Smooth muscle cell (in vitro differentiated cells): ENCODE measurements around the gene SCPEP1. TPM values are rescaled to one million over a fixed set of nuclear protein-coding genes. Genes with fewer than 3 reads are reported as not detected.

Experiments
- DNase-seq: peaks from one replicate; lab custom pipeline; 2025; ENCODE audit not compliant: unreplicated experiment; lab: John Stamatoyannopoulos, UW
- H2AFZ ChIP-seq: fragments of 200-600 bp; sonication (generic); 2 replicates; pipeline ENCODE4 v1.6.0; 2016; ENCODE audit warnings: antibody characterized with exemption, low read depth, mild to moderate bottlenecking
- H3F3A ChIP-seq: fragments of 200-600 bp; sonication (generic); 2 replicates; pipeline ENCODE4 v1.6.0; 2017; ENCODE audit warnings: antibody characterized with exemption, low read depth
- H3K27ac ChIP-seq: fragments of 200-600 bp; sonication (generic); 2 replicates; pipeline ENCODE4 v1.5.1; 2016; ENCODE audit warnings: low read depth, mild to moderate bottlenecking
- H3K27me3 ChIP-seq: fragments of 200-600 bp; sonication (generic); 2 replicates; pipeline ENCODE4 v1.6.1; 2016; ENCODE audit warnings: low read depth, mild to moderate bottlenecking
- H3K36me3 ChIP-seq: fragments of 200-600 bp; sonication (generic); 2 replicates; pipeline ENCODE4 v1.5.1; 2016; ENCODE audit warnings: low read depth
- H3K4me1 ChIP-seq: fragments of 200-600 bp; sonication (generic); 2 replicates; pipeline ENCODE4 v1.5.1; 2016; ENCODE audit warnings: low read depth
- H3K4me2 ChIP-seq: fragments of 200-600 bp; sonication (generic); 2 replicates; pipeline ENCODE4 v1.6.0; 2016; ENCODE audit warnings: mild to moderate bottlenecking
- H3K4me3 ChIP-seq: fragments of 200-600 bp; sonication (generic); 2 replicates; pipeline ENCODE4 v1.5.1; 2016; ENCODE audit warnings: mild to moderate bottlenecking
- H3K79me2 ChIP-seq: fragments of 200-600 bp; sonication (generic); 2 replicates; pipeline ENCODE4 v1.6.0; 2016; ENCODE audit warnings: low read depth, mild to moderate bottlenecking
- H3K9ac ChIP-seq: fragments of 200-600 bp; sonication (generic); 2 replicates; pipeline ENCODE4 v1.6.0; 2016; ENCODE audit warnings: low read depth
- H3K9me3 ChIP-seq: fragments of 200-600 bp; sonication (generic); replicated peaks from 2 replicates; pipeline ENCODE4 v1.5.1; 2016; ENCODE audit warnings: low read depth
- H4K20me1 ChIP-seq: fragments of 200-600 bp; sonication (generic); 2 replicates; pipeline ENCODE4 v1.6.0; 2016; ENCODE audit warnings: low read depth
- CTCF ChIP-seq: fragments of 200-600 bp; sonication (generic); IDR thresholded peaks from 2 replicates; pipeline ENCODE4 v1.5.1; 2017; ENCODE audit warnings: borderline replicate concordance, mild to moderate bottlenecking, antibody characterized with exemption; ENCODE audit not compliant: insufficient read depth, poor library complexity, severe bottlenecking
- WGBS: methylation state at CpG from one replicate; pipeline ENCODE4 v1.1.7; 2016; ENCODE audit warnings: low lambda C conversion rate; 5-methylcytosine and 5-hydroxymethylcytosine counted together
- polyA plus RNA-seq: library from polyadenylated mRNA; unstranded; fragments of >200 nt; fragmentation: Nextera tagmentation; extraction: Ambion mirVana; gene quantifications from 2 replicates; pipeline ENCODE4 v1.2.1, GENCODE V29; 2016
- total RNA-seq: library from RNA; depleted of rRNA; stranded (reverse); fragments of >200 nt; gene quantifications from 2 replicates; pipeline ENCODE4 v1.2.3, GENCODE V29; 2014

Gene SCPEP1
- total and polyA plus RNA-seq, 2 experiments from 2014 or later = 42.8 to 48.5 TPM

GRCh38 chr17:57046749-57047148, 68.8 kb downstream of the SCPEP1 start:
- H3K27ac ChIP-seq = no peak overlapping the region
- H3K79me2 ChIP-seq = no peaks in the 10 kb centered on the region
- H3K4me3 ChIP-seq = no peak overlapping the region
- 98% methylated on average over 18 of the region's 18 CpGs for WGBS
- H3F3A ChIP-seq = no peaks in the 10 kb centered on the region
- no peak overlapping the region for H3K4me2 ChIP-seq
- H3K9ac ChIP-seq = no peak overlapping the region
- no peak for DNase-seq
- no peaks in the 10 kb centered on the region for H3K27me3 ChIP-seq
- no peaks in the 10 kb centered on the region for H3K36me3 ChIP-seq
- H4K20me1 ChIP-seq = no peaks in the 10 kb centered on the region
- H2AFZ ChIP-seq = no peak overlapping the region
- H3K4me1 ChIP-seq = no peaks in the 10 kb centered on the region
- TF ChIP-seq CTCF = no peak
- H3K9me3 ChIP-seq = no peaks in the 10 kb centered on the region

DNA sequence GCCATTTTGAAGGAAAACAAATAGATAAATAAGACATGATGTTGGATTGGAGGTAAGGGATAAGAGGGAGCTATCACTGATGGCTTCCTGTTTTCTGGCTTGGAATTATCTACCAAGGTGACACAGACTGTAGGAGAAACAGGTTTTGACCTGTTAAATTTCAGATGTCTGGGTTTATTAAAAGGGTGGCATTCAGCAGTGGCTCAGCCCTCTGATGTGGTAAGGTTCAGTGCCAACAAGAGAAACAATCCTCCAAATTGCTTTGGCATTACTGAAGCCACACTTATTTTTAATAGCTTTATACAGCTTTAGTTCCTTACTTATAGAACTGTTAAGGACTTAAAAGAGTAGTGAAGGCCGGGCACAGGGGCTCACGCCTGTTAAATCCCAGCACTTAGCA, 70.2 kb downstream of the SCPEP1 start:
- 92% methylated on average over 2 of the region's 2 CpGs for WGBS
- H2AFZ ChIP-seq = no peak overlapping the region

GRCh38 chr17:57050306-57050705, 72.4 kb downstream of the SCPEP1 start:
- H3K27me3 ChIP-seq = no peaks in the 10 kb centered on the region
- TF ChIP-seq CTCF = no peak

More for the DNA sequence above, 70.2 kb downstream of the SCPEP1 start:
- Histone ChIP-seq H3K27me3 (no peaks in the 10 kb centered on the region), H3K4me3 (no peak overlapping the region), H3F3A (no peaks in the 10 kb centered on the region), H3K79me2 (no peaks in the 10 kb centered on the region), H3K4me1 (no peaks in the 10 kb centered on the region), H3K9ac (no peak overlapping the region), H3K4me2 (no peak overlapping the region), H3K9me3 (no peaks in the 10 kb centered on the region), H3K36me3 (no peaks in the 10 kb centered on the region), H4K20me1 (no peaks in the 10 kb centered on the region), H3K27ac (no peak overlapping the region)
- DNase-seq = no peak
- no peak for TF ChIP-seq CTCF

GRCh38 chr17:57051886-57052361, 74.0 kb downstream of the SCPEP1 start:
- Histone ChIP-seq H2AFZ (no peak overlapping the region), H3K27ac (no peak overlapping the region), H3K79me2 (no peaks in the 10 kb centered on the region), H3K27me3 (no peaks in the 10 kb centered on the region), H3K9ac (no peak overlapping the region), H3K4me3 (no peak overlapping the region), H4K20me1 (no peaks in the 10 kb centered on the region), H3K9me3 (no peaks in the 10 kb centered on the region), H3F3A (no peaks in the 10 kb centered on the region), H3K4me1 (no peaks in the 10 kb centered on the region), H3K4me2 (no peak overlapping the region), H3K36me3 (no peaks in the 10 kb centered on the region)
- no peak for DNase-seq
- no peak for TF ChIP-seq CTCF
- WGBS = 77% methylated on average over 5 of the region's 5 CpGs

More at GRCh38 chr17:57050306-57050705, 72.4 kb downstream of the SCPEP1 start:
- no peak overlapping the region for H3K9ac ChIP-seq
- H3K27ac ChIP-seq = no peak overlapping the region
- no peaks in the 10 kb centered on the region for H4K20me1 ChIP-seq
- no peaks in the 10 kb centered on the region for H3K9me3 ChIP-seq
- no peaks in the 10 kb centered on the region for H3K79me2 ChIP-seq
- no peaks in the 10 kb centered on the region for H3K36me3 ChIP-seq
- WGBS = 46% methylated on average over 5 of the region's 5 CpGs
- H3K4me1 ChIP-seq = no peaks in the 10 kb centered on the region
- H3K4me3 ChIP-seq = no peak overlapping the region
- no peak overlapping the region for H2AFZ ChIP-seq
- DNase-seq = no peak
- H3K4me2 ChIP-seq = no peak overlapping the region
- no peaks in the 10 kb centered on the region for H3F3A ChIP-seq

Other genes starting within 250 kb of the SCPEP1 start
- gene C17orf67, start 144.2 kb upstream of the SCPEP1 start, total RNA-seq = 0.31 TPM in 1 of 2 replicates, not detected in the other
- gene C17orf67, start 144.2 kb upstream of the SCPEP1 start, polyA plus RNA-seq = 0.47 and 0.73 TPM in 2 replicates
- 2.6 and 5.9 TPM in 2 replicates for gene DGKE, start 144.0 kb upstream of the SCPEP1 start, total RNA-seq
- 1.2 and 1.5 TPM in 2 replicates for gene DGKE, start 144.0 kb upstream of the SCPEP1 start, polyA plus RNA-seq
- 7.1 and 14.0 TPM in 2 replicates for gene TRIM25, start 64.1 kb upstream of the SCPEP1 start, total RNA-seq
- gene TRIM25, start 64.1 kb upstream of the SCPEP1 start, polyA plus RNA-seq = 2.6 and 4.2 TPM in 2 replicates
- gene COIL, start 17.1 kb upstream of the SCPEP1 start, total RNA-seq = 29.2 and 30.3 TPM in 2 replicates
- gene COIL, start 17.1 kb upstream of the SCPEP1 start, polyA plus RNA-seq = 15.5 and 20.3 TPM in 2 replicates
- gene AKAP1, start 107.1 kb downstream of the SCPEP1 start, total RNA-seq = 3.6 and 6.2 TPM in 2 replicates
- 5.8 and 8.4 TPM in 2 replicates for gene AKAP1, start 107.1 kb downstream of the SCPEP1 start, polyA plus RNA-seq